ENCODE measurements around the gene CKMT2.

Gene CKMT2

GRCh38 chr5:81214848-81215247, 18.3 kb upstream of the CKMT2 start:
- no peaks in the 10 kb centered on the region for H3K79me2 ChIP-seq (ENCODE audit: control insufficient read depth, insufficient read depth, low read length, unreplicated experiment)
- H3K36me3 ChIP-seq (ENCODE audit: insufficient read depth, low read length) = no peaks in the 10 kb centered on the region
- H3K27me3 ChIP-seq (ENCODE audit: insufficient read depth, low read length) = no peaks in the 10 kb centered on the region
- H3K4me1 ChIP-seq (ENCODE audit: control insufficient read depth, insufficient read depth, low read length, unreplicated experiment) = no peaks in the 10 kb centered on the region
- no peak overlapping the region for H3K4me3 ChIP-seq (ENCODE audit: low read depth, low read length)
- H3K27ac ChIP-seq (ENCODE audit: low read depth, low read length) = no peak overlapping the region
- H2AFZ ChIP-seq (ENCODE audit: low read length, unreplicated experiment) = no peak overlapping the region

- Histone ChIP-seq H3K79me2 (ENCODE audit: control insufficient read depth, insufficient read depth, low read length, unreplicated experiment) (no peaks in the 10 kb centered on the region), H3K27me3 (ENCODE audit: insufficient read depth, low read length) (no peaks in the 10 kb centered on the region), H2AFZ (ENCODE audit: low read length, unreplicated experiment) (no peak overlapping the region), H3K4me1 (ENCODE audit: control insufficient read depth, insufficient read depth, low read length, unreplicated experiment) (no peaks in the 10 kb centered on the region), H3K27ac (ENCODE audit: low read depth, low read length) (no peak overlapping the region), H3K36me3 (ENCODE audit: insufficient read depth, low read length) (no peaks in the 10 kb centered on the region), H3K4me3 (ENCODE audit: low read depth, low read length) (no peak overlapping the region)
Observed at GRCh38 chr5:81216152-81216551, 17.0 kb upstream of the CKMT2 start.

GRCh38 chr5:81219389-81219788, 13.7 kb upstream of the CKMT2 start:
- Histone ChIP-seq H3K79me2 (ENCODE audit: control insufficient read depth, insufficient read depth, low read length, unreplicated experiment) (no peaks in the 10 kb centered on the region), H3K27ac (ENCODE audit: low read depth, low read length) (no peak overlapping the region), H2AFZ (ENCODE audit: low read length, unreplicated experiment) (no peak overlapping the region), H3K36me3 (ENCODE audit: insufficient read depth, low read length) (no peaks in the 10 kb centered on the region), H3K4me3 (ENCODE audit: low read depth, low read length) (no peak overlapping the region), H3K4me1 (ENCODE audit: control insufficient read depth, insufficient read depth, low read length, unreplicated experiment) (no peaks in the 10 kb centered on the region), H3K27me3 (ENCODE audit: insufficient read depth, low read length) (no peaks in the 10 kb centered on the region)

DNA sequence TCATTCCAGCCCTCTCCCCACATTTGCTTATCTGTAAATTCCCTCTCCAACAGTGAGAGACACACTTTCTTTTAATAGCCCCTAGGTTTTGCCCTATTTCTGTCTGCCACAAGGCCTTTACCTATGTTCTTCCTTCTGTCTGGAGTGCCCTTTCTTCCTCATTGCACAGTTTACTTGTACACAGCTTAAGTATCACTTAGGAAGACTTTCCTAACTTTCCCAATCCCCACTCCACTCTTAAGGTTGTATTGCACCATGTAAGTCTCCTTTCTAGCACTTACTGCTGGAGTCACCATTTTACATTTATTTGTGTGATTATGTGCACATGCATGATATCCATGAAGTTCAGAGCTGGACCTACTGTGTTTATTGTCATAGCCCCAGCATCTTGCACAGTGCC, 10.8 kb upstream of the CKMT2 start:
- Histone ChIP-seq H3K36me3 (ENCODE audit: insufficient read depth, low read length) (no peaks in the 10 kb centered on the region), H3K27ac (ENCODE audit: low read depth, low read length) (no peak overlapping the region), H2AFZ (ENCODE audit: low read length, unreplicated experiment) (no peak overlapping the region), H3K4me3 (ENCODE audit: low read depth, low read length) (no peak overlapping the region), H3K4me1 (ENCODE audit: control insufficient read depth, insufficient read depth, low read length, unreplicated experiment) (no peaks in the 10 kb centered on the region), H3K27me3 (ENCODE audit: insufficient read depth, low read length) (no peaks in the 10 kb centered on the region), H3K79me2 (ENCODE audit: control insufficient read depth, insufficient read depth, low read length, unreplicated experiment) (no peaks in the 10 kb centered on the region)

DNA sequence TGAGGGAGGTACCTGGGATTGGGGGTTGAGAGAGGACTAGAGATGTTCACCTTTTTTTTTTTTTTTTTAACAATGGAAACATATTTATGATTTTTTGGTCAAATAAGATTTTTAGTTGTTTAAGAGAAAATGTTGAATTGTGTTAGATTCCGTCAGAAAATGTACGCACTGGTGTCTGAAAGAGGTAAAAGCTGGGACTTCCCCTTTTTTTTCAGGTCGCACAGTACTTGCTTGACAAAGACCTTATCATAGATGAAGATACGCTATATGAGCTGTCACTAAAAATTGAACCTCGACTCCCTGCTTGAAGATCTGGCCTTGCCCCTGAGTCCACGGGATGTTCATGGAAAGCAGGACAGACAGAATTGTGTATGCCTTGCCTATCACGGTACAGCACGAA, 7.7 kb upstream of the CKMT2 start:
- Histone ChIP-seq H2AFZ (ENCODE audit: low read length, unreplicated experiment) (no peak overlapping the region), H3K4me1 (ENCODE audit: control insufficient read depth, insufficient read depth, low read length, unreplicated experiment) (no peaks in the 10 kb centered on the region), H3K79me2 (ENCODE audit: control insufficient read depth, insufficient read depth, low read length, unreplicated experiment) (no peaks in the 10 kb centered on the region), H3K27me3 (ENCODE audit: insufficient read depth, low read length) (no peaks in the 10 kb centered on the region), H3K4me3 (ENCODE audit: low read depth, low read length) (no peak overlapping the region), H3K27ac (ENCODE audit: low read depth, low read length) (no peak overlapping the region), H3K36me3 (ENCODE audit: insufficient read depth, low read length) (no peaks in the 10 kb centered on the region)

- H3K79me2 ChIP-seq (ENCODE audit: control insufficient read depth, insufficient read depth, low read length, unreplicated experiment) = no peaks in the 10 kb centered on the region
- H3K27me3 ChIP-seq (ENCODE audit: insufficient read depth, low read length) = no peaks in the 10 kb centered on the region
Observed at GRCh38 chr5:81226286-81226685, 6.8 kb upstream of the CKMT2 start.

DNA sequence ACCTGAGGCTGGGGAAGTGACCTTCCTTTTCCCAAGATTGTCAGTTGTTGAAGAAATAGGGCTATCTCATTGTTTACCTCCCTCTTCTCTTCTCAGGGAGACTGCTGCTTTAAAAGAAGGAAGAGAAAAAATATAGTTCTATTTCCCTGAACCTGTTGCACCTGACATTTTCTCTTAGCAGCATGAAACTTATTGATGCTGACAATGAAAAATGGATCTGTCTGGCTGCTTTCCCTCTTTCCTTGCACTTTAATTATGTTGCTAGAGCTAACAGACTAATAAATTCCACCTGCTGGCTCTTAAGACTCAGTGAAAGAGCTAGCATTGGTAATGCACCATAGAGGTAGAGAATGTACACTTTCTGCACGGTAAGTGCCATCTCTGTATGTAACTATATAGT, 6.2 kb upstream of the CKMT2 start:
- Histone ChIP-seq H3K79me2 (ENCODE audit: control insufficient read depth, insufficient read depth, low read length, unreplicated experiment) (no peaks in the 10 kb centered on the region), H3K36me3 (ENCODE audit: insufficient read depth, low read length) (no peaks in the 10 kb centered on the region), H3K27me3 (ENCODE audit: insufficient read depth, low read length) (no peaks in the 10 kb centered on the region), H2AFZ (ENCODE audit: low read length, unreplicated experiment) (no peak overlapping the region), H3K4me3 (ENCODE audit: low read depth, low read length) (no peak overlapping the region), H3K4me1 (ENCODE audit: control insufficient read depth, insufficient read depth, low read length, unreplicated experiment) (no peaks in the 10 kb centered on the region), H3K27ac (ENCODE audit: low read depth, low read length) (no peak overlapping the region)

More at GRCh38 chr5:81226286-81226685, 6.8 kb upstream of the CKMT2 start:
- Histone ChIP-seq H2AFZ (ENCODE audit: low read length, unreplicated experiment) (no peak overlapping the region), H3K36me3 (ENCODE audit: insufficient read depth, low read length) (no peaks in the 10 kb centered on the region), H3K27ac (ENCODE audit: low read depth, low read length) (no peak overlapping the region), H3K4me3 (ENCODE audit: low read depth, low read length) (no peak overlapping the region), H3K4me1 (ENCODE audit: control insufficient read depth, insufficient read depth, low read length, unreplicated experiment) (no peaks in the 10 kb centered on the region)

GRCh38 chr5:81228084-81228483, 5.0 kb upstream of the CKMT2 start:
- Histone ChIP-seq H3K27me3 (ENCODE audit: insufficient read depth, low read length) (no peaks in the 10 kb centered on the region), H3K79me2 (ENCODE audit: control insufficient read depth, insufficient read depth, low read length, unreplicated experiment) (no peaks in the 10 kb centered on the region), H3K4me3 (ENCODE audit: low read depth, low read length) (no peak overlapping the region), H3K4me1 (ENCODE audit: control insufficient read depth, insufficient read depth, low read length, unreplicated experiment) (no peaks in the 10 kb centered on the region), H2AFZ (ENCODE audit: low read length, unreplicated experiment) (no peak overlapping the region), H3K36me3 (ENCODE audit: insufficient read depth, low read length) (no peaks in the 10 kb centered on the region), H3K27ac (ENCODE audit: low read depth, low read length) (no peak overlapping the region)

- Histone ChIP-seq H3K36me3 (ENCODE audit: insufficient read depth, low read length) (no peaks in the 10 kb centered on the region), H3K27ac (ENCODE audit: low read depth, low read length) (no peak overlapping the region), H3K79me2 (ENCODE audit: control insufficient read depth, insufficient read depth, low read length, unreplicated experiment) (no peaks in the 10 kb centered on the region), H3K4me1 (ENCODE audit: control insufficient read depth, insufficient read depth, low read length, unreplicated experiment) (no peaks in the 10 kb centered on the region), H3K4me3 (ENCODE audit: low read depth, low read length) (no peak overlapping the region), H3K27me3 (ENCODE audit: insufficient read depth, low read length) (no peaks in the 10 kb centered on the region), H2AFZ (ENCODE audit: low read length, unreplicated experiment) (no peak overlapping the region)
Observed at GRCh38 chr5:81230416-81230815, 2.7 kb upstream of the CKMT2 start.

- no peaks in the 10 kb centered on the region for H3K4me1 ChIP-seq (ENCODE audit: control insufficient read depth, insufficient read depth, low read length, unreplicated experiment)
- H3K4me3 ChIP-seq (ENCODE audit: low read depth, low read length) = no peak overlapping the region
- no peak overlapping the region for H2AFZ ChIP-seq (ENCODE audit: low read length, unreplicated experiment)
- no peak overlapping the region for H3K27ac ChIP-seq (ENCODE audit: low read depth, low read length)
- H3K79me2 ChIP-seq (ENCODE audit: control insufficient read depth, insufficient read depth, low read length, unreplicated experiment) = no peaks in the 10 kb centered on the region
- H3K27me3 ChIP-seq (ENCODE audit: insufficient read depth, low read length) = no peaks in the 10 kb centered on the region
- H3K36me3 ChIP-seq (ENCODE audit: insufficient read depth, low read length) = no peaks in the 10 kb centered on the region
Observed at GRCh38 chr5:81232464-81233079, 550 bp upstream of the CKMT2 start.

- no peaks in the 10 kb centered on the region for H3K27me3 ChIP-seq (ENCODE audit: insufficient read depth, low read length)
- no peaks in the 10 kb centered on the region for H3K4me1 ChIP-seq (ENCODE audit: control insufficient read depth, insufficient read depth, low read length, unreplicated experiment)
- no peak overlapping the region for H3K4me3 ChIP-seq (ENCODE audit: low read depth, low read length)
- no peaks in the 10 kb centered on the region for H3K36me3 ChIP-seq (ENCODE audit: insufficient read depth, low read length)
- H3K79me2 ChIP-seq (ENCODE audit: control insufficient read depth, insufficient read depth, low read length, unreplicated experiment) = no peaks in the 10 kb centered on the region
- H3K27ac ChIP-seq (ENCODE audit: low read depth, low read length) = no peak overlapping the region
- H2AFZ ChIP-seq (ENCODE audit: low read length, unreplicated experiment) = no peak overlapping the region
Observed at GRCh38 chr5:81234299-81234698, 1.2 kb downstream of the CKMT2 start.

Measured in ACC112 (cell line).